HG03460 (cell line): ENCODE data around the gene MAD1L1.
"Not testable (repeated sequence)": the region's sequence is repeated elsewhere in the genome, so short reads cannot be mapped to it uniquely, and the experiment has no call there.

Source experiments
- ATAC-seq: cut with Tn5 transposase; IDR thresholded peaks from one replicate; pipeline ENCODE4 v1.9.1; 2021; ENCODE audit not compliant: unreplicated experiment

The MAD1L1 gene

DNA sequence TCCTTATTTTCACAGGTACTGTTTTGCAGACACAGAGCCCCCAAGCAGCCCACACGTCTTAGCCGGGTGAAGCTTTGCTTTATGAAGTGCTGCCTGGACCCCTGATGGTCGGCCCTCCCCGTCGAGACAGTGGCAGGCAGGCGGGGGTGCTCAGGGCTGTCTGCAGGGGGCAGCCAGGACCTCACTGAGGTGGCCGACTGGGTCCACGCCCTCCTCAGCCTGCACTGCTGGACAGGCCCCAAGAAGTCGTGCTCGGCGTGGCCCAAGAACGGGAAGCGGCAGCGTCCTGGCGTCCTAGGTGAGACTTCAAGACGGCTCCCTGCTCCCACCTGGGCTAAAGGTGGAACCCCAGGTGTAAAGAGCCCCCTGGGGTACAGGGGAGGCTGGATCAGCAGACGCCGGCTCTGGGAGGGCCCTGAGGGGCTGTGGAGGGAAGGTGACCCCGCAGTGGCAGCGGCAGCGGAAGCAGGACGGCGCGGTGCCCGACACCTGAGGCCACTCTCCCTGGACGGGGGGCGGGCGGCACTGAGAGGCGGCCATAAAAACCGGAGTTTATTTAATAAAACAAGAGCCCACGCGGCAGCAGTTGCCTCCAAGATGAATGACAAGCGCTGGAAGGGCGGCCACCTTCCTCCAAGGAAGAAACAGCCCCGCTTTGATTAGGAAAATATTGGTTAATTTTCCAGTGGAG, 383.2 kb downstream of the MAD1L1 start:
- no peak for ATAC-seq

DNA sequence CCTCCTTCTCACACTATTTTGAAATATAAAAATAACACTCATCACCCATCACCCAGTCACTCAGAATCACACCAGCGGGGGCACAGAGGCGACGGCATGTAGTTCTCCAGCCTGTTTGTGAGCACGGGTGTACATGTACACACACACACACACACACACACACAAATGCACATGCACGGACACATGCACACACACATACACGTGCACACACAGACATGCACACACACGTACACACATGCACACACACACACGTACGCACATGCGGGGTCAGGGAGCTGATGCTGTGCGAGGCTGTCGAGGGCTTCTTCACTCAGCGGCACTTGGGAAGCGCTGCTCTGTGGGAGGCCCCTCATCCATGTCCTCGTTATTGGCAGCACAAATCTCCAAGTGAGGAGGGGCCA, 383.8 kb downstream of the MAD1L1 start:
- ATAC-seq: no peak

DNA sequence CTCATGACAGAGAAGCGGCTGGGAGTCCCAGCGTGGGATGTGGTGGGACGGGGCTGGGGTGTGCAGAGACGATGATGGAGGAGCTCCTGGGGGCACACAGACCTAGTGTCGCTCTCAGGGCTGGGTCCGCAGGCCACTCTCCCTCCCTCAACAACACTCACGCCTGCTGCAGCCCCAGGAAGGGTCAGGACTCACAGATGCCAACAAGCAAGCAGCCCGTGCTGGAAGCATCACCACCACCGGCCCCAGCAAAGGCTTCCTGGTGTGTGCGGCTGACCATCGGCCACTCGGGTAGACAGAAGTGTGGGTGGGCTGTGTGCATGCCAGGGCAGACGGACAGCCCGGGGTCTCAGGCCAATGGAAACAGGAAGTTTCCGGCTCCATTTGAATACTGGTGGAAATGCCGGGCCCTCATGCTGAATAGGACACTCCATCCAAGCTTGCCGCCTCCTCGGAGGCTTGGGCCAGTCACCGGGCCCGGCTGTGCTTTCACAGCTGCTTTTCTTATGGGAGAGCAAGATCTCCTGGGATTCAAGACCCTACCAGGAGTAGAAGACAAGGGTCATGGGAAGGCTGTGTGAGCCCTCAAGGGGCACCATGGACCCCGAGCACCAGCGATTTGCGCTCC, 384.6 kb downstream of the MAD1L1 start:
- ATAC-seq: no peak

DNA sequence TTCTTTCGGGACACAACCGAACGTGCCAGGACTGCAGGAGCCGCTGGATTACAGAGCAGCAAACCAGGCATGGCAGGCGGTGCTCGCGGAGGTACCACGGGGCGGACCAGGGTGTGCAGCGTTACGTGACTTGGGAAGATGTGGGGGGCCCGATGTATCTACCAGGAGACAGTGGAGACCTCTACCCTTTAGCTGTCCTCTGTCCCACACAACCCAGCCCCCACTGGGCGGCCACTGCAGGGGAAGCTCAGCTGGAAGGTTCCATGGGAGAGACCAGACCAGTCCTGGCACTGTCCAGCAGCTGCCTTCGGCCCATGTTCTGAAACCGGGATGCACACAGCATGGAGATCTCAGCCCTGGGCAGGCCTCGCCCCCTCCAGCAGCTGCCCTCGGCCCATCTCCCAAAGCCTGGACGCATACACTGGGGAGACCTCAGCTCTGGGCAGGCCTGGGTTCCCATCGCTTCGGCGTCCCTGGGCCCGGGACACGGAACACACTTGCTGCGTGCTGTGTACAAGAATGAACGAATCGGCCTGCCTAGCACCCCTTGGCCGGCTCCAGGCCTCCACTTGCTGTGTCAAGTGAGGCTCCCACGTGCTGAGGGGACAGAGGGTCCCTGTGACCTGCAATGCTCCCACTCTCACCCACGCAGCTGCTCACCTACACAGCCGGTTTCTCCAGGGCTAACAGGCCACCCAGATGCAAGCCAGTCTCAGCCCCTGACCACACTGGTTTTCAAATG, 385.3 kb downstream of the MAD1L1 start:
- ATAC-seq: no peak

DNA sequence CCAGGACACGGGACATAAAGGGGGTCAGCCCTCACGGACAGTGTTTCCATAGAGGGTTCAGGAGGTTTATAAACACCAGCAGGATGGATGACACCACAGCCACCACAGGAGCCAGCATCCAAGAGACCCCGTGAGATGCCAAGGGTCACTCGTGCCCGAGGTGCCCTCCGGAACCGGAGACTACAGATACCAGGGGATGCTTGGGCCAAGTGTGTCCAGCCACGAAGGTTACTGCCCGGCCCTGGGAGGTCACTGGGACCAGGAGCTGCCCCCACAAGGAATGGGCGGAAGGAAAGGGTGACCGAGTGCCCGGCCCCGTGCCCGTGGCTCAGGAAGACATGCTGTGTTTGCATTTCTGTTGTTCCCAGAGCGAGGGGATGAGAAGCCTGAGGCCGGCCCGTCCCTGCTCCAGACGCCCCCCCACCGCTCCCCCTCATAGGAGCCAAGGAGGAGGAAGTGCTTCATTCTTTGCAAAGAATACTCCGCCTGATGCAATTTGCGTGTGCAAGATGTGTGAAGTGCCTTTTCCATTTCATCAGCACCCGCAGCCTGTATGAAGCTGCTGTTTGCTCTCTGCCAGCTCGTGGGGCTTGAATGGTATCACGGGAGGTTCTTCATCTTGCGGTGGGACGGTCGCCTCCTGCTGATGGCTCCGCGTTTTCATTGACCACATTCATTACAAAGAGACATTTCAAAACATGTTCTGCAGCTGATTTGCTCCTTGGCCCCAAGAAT, 386.2 kb downstream of the MAD1L1 start:
- no peak for ATAC-seq

DNA sequence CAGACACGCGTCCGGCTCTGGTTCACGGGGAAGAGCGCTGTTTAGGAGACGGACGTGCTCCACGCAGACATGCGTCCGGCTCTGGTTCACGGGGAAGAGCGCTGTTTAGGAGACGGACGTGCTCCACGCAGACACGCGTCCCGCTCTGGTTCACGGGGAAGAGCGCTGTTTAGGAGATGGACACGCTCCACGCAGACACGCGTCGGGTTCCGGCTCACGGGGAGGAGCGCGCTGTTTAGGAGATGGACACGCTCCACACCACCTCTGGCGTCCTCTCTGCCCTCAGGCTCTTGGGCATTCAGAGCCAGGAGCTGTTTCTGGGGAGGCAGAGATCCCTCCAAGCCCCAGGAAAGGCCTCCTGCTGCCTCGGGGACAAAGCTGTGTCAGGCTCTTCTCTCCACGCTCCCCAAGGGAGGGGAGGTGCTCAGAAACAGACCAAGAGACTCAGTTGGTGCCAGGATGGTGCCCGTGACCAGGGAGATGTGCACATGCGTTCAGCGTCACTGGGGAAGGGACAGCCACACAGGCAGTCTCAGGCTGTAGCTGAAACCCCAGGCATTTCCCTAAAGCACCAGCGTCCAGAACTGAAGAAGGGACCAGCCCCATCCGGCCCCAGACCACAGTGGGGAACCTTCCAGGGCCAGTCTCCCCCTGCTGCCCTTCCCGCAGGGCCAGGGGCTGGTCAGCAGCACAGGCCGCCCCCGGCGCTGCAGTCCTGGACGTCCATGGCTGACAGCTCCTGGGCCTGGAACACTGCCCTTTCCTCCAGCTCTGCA, 387.0 kb downstream of the MAD1L1 start:
- ATAC-seq: no peak

DNA sequence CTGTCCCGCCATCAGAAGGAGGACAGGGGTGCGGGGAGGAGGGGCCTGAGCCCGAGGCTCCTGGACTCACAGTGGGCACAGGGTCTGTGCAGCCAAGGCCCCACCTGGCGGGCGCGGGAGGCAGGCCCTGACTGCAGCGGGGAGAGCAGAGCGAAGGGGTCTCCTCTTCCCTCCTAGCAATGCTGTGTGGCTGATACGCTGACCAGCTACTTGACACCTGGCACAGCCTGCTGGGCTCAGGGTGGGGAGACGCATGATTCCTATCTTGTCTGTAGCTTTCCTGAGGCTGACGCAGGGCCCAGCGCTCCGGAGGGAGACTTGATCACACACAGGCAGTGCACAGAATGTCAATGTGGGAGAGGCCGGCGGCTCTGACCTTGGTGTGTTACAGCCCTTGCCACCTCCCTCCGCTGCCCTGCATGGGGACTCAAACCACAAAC, 387.8 kb downstream of the MAD1L1 start:
- no peak for ATAC-seq

DNA sequence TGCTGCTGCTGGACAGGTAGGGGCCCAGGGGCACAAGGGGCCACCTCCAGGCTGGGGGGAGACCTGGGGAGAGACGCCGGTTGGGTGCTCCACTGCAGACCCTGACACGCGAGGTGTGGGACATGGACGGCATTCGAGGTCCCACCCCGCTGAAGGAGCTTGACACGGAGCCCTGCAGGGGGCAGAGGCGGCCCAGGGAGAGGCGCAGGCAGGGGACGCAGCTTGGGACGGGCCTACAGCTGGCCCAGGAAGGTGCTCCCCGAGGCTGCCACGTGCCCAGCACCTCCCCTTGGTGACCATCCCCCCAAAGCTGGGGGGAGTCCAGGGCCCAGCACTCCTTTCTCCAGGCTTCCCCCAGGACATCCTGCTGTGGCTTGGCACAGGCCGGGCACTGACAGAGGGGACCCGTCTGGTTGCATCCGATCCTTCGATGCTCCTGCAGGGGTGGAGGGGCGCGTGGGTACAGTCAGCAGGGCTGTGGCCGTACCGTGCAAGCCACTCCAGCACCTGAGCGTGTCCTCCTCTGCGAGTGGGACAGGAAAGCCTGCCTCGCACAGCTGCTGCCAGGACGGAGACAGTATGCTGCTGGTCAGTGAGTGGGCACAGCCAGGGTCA, 388.3 kb downstream of the MAD1L1 start:
- no peak for ATAC-seq

DNA sequence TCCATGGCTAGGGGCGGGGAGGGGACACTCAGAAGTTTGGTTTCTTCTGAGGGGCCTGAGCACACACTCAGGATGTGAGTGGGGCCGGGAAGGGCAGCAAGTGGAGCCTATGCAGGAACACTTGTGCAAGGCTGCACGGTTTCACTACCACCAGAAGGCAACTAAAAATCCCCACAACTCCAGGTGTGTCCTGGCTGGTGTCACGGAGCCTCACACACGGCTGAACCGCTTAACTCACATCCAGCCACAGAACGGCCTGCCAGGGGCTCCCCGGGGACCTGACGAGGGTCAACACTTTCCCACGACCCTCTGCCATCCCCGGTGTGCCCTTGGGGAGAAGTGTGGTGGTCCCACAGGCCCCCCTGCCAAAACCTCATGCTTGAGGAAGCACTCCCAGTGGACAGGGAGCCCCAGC, 388.8 kb downstream of the MAD1L1 start:
- ATAC-seq: no peak

DNA sequence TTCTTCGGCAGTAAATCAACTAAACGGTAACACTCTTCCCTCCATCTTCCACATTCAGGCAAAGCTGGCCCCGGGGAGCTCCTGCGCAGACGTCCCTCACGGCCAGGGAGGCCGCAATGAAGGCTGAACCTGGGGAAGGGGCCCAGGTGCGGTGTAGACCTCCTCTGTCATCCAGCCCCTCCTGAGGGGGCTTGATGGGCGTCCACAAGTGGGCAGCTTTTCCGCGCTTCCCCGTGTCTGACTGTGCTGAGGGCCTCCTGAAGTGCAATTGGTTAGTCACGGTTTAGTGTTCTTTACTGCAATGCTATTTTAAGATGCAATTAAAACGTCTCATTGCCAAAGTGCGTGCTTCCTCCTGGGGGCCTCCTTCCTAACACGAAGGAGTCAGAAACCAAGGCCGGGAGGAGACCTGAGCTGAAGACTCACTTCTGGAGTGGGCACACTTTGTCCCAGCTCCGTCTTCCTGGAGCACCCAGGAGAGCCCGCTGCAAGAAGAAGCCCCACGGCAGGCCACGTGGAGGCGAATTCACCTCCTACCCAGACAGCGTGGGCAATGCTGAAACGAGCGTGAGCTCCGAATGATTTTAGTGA, 389.4 kb downstream of the MAD1L1 start:
- ATAC-seq: no peak

DNA sequence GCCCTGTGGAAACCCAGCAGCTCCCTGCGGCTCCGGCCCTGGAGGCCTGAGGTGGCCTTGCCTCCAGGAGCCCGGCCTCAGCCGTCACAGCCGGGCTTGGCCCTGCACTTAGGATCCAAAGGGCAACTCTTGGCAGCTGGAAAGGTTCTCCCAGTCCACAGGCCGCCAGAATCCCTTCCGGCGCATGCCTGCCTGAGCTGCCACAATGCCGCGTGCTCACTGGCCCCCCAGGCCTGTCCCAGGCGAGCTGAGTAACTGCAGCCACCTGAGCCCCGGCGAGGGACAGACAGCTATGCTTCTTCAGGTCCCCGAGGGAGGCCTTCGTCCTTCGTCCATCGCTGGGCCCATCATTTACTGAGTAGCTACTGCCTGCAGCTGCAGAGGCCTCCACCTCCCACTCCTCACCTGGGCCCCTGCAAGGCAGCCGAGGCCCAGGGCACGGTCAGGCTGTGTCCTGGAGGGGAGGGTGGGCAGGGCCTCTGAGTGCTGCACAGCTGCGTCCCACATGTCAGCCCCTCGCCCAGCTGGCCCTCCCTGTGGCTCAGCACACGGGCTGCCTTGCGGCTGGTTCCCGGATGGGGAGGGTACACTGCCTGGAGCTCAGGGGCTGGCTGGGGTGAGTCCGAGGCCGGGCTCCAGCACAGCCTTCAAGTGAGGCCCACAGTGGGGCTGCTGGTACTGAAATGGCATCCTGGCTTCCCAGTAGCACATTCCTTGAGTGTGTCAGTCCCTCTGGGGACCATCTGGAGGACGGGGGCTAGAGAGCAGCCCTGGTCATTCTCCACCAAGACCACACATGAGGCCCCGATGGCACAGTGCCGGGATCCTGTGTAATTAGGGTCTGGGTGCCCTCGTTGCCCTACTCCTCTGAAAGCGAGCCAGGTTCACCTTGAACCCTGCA, 390.2 kb downstream of the MAD1L1 start:
- ATAC-seq: no peak

DNA sequence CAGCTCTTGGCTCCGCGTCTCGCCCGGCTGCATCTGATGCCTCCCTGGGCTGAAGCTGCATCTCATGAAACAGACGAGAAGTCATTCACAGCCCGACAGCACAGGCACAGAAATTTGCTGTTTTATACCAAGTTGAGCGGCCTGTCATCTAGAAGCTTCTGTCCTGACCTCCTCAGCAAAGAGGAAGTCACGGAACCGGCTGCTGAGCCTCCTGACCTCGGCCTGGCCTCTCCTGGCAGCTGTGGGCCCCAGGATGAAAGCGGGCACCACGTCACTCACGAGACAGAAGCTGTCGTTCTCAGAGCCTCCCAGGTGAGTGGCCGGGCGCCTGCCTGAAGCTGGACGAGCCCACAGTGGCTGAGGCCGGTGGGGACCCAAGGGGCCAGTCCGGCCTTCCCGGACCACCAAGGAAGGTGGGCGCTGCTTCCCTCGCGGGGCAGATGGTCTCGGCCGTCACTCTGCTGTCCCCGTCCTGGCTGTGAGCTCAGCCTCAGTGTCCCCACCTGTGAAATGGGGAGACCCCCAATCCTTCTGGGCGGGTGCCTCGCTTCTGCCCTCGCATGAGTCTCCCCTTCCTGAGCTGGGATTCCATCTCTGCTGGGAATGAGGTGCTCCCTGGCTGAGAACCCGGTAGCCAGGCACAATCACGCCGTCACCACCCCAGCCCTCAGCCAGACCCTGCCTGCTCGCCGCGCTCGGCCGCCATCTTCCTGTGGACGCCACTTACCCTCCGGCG, 391.3 kb downstream of the MAD1L1 start:
- not testable (repeated sequence) for ATAC-seq

DNA sequence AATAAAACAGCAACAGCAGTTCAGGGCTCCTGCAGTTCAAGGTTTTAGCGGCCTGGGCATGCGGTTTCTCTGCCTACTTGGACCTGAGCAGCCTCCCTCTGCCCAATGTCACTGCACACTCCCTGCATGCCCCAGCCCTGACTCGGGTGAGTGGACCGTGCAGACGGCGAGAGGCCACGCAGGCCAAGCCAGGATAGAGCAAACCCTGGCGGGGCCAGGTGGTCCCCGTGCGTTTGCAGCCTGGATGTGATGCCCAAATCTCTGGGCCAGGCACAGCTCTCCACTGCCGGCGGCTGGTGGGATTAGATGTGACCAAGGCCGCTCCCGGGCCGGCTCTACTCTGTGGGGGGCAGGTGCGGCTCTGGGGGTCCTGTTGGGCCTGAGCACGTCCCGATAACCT, 392.0 kb downstream of the MAD1L1 start:
- not testable (repeated sequence) for ATAC-seq

DNA sequence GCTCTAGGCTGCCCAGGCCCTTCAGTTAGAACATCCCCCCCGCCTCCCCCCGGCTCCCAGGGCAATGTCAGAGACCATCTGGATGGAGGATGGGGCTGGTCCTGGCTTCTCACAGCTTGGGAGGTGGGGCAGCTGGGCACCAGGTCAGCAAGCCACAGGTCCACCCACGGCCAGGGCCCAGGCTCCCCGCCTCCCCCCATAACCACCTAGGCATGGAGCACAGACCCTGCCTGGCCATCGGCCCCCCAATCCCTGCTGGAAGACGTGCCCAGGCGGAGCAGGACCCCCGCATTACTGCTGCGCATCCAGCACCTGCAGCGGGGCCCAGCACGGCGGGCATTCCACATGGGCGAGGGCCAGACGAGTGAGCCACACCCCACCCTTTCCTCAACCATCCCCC, 393.0 kb downstream of the MAD1L1 start:
- no peak for ATAC-seq

DNA sequence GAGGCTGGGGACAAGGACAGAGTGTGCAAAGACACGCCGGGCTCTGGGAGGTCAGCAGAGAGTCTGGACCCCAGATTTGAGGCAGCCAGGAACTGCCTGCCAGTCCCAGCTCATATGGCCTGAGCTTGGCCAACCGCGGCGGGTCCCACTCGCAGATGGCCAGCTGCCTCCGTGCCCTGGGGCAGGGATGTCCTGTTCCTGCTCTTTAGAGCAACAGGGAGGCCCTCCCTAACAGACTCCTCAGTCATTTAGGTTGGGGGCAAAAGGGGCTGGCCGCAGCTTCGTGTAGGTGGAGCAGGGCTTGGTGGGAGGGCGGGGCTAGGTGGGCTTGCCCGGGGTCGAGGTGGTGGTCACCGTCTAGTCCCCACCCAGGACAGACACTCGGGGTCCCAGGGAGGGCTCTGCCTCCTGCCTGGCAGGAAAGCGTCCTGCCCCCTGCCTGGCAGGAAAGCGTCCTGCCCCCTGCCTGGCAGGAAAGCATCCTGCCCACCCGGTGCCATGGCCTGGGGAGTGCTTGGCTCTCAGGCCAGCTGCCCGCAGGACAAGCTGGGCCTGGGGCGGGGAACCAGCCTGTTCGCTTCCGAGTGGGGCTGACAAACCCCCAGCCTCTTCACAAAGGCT, 393.7 kb downstream of the MAD1L1 start:
- ATAC-seq: not testable (repeated sequence)

DNA sequence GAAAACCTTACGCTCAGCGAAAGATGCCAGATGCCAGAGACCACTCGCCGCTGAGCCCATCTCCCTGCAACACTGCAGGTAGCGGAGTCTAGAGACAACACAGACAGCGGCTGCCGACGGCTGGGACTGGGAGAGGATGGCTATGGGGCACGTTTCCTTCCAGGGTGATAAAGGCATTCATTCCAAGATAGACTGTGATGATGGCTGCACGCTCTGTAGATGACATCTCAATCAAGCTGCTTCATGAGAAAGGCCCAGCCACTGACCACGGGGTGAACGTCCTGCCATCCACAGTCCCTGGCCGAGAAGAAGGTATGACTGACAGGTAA, 394.2 kb downstream of the MAD1L1 start:
- ATAC-seq: not testable (repeated sequence)

DNA sequence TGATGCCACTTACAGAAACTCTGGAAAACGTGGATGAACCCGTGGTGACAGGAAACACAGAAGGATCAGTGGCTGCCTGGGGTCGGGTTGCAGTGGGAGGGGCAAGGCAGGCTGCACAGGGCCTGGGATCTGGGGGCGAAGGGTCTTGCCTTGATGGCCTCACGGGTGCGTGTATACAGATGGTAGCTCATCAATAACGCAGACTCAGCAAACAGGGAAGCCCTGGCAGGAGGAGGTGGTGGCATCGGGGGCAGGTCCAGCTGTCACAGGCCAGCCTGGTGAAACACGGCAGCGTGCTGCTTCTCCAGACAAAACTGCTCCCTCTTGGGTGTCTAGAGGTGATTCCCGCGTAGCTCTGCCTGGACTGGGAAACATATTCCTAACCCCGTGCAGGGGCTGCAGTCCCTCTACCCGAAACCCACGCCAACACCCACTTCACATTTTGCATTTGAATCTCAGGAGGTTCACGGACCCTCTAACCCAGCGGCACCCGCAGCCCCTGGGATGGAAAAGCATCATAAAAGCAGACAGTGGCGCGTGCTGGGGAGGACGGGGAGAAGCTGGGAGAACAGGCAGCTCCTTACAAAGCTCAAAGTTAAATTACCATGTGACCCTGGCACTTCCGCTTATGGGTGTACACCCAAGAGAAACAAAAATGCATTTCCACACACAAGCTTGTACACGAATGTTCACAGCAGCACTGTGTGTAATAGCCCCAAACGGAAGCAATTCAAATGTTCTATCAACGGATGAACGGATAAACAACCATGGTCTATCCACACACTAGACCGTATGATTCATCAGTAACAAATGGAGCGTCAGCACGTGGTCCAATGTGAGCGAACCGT, 394.8 kb downstream of the MAD1L1 start:
- not testable (repeated sequence) for ATAC-seq
